OCI-LY7 (cell line): ENCODE measurements around the gene MTFP1. TPM values are rescaled to one million over a fixed set of nuclear protein-coding genes. Genes with fewer than 3 reads are reported as not detected.
"Not testable (repeated sequence)": the region's sequence is repeated elsewhere in the genome, so short reads cannot be mapped to it uniquely, and the experiment has no call there.

Experiments
- BruUV-seq: library from RNA; stranded (reverse); fragments of 400-500 nt; replicated peaks from 2 replicates; lab custom pipeline; 2021; lab: Mats Ljungman, UMichigan
- CTCF ChIA-PET: fragments of 300-600 bp; sonication (Branson Sonifier 250); formaldehyde crosslinking; loops from one replicate; lab custom pipeline; 2022; ENCODE audit warnings: antibody characterized with exemption; ENCODE audit not compliant: unreplicated experiment; lab: Charles Lee
- POLR2A ChIA-PET: fragments of 300-600 bp; sonication (Branson Sonifier 250); formaldehyde crosslinking; loops from one replicate; lab custom pipeline; 2022; ENCODE audit warnings: antibody characterized with exemption; lab: Charles Lee
- DNase-seq: peaks from one replicate; pipeline ENCODE4 v3.0.0-alpha.2; 2015; ENCODE audit warnings: low spot score
- H2AFZ ChIP-seq: fragments of 200-600 bp; sonication (generic), shearing (Covaris generic); 2 replicates; pipeline ENCODE4 v1.6.1; 2014; ENCODE audit warnings: mild to moderate bottlenecking, antibody characterized with exemption, low read length, moderate library complexity
- H3K27ac ChIP-seq: fragments of 200-600 bp; sonication (generic); 2 replicates; pipeline ENCODE4 v1.5.1; 2014; ENCODE audit warnings: mixed run types, low read depth, mild to moderate bottlenecking, moderate library complexity, low read length, inconsistent platforms; ENCODE audit not compliant: poor library complexity, severe bottlenecking
- H3K36me3 ChIP-seq: fragments of 200-600 bp; sonication (generic); 2 replicates; pipeline ENCODE4 v1.6.1; 2014; ENCODE audit warnings: mild to moderate bottlenecking, antibody characterized with exemption, low read length, moderate library complexity, mixed read lengths; ENCODE audit not compliant: insufficient read depth
- H3K4me1 ChIP-seq: fragments of 200-600 bp; sonication (generic); 2 replicates; pipeline ENCODE4 v1.5.1; 2014; ENCODE audit warnings: mild to moderate bottlenecking, low read length; ENCODE audit not compliant: insufficient read depth, poor library complexity, severe bottlenecking
- H3K4me2 ChIP-seq: fragments of 200-600 bp; sonication (generic); 2 replicates; pipeline ENCODE4 v1.6.1; 2014; ENCODE audit warnings: mild to moderate bottlenecking, low read length
- H3K4me3 ChIP-seq: fragments of 200-600 bp; sonication (generic); 2 replicates; pipeline ENCODE4 v1.5.1; 2014; ENCODE audit warnings: mild to moderate bottlenecking, low read depth, low read length; ENCODE audit not compliant: poor library complexity, severe bottlenecking
- H3K79me2 ChIP-seq: fragments of 200-600 bp; sonication (generic); 2 replicates; pipeline ENCODE4 v1.6.1; 2016; ENCODE audit warnings: low read depth, mild to moderate bottlenecking, low read length, moderate library complexity, mixed read lengths; ENCODE audit not compliant: insufficient read depth
- H3K9me2 ChIP-seq: fragments of 200-600 bp; sonication (generic); 2 replicates; pipeline ENCODE4 v1.6.1; 2016; ENCODE audit warnings: mild to moderate bottlenecking, low read length, mixed read lengths; ENCODE audit not compliant: insufficient read depth
- H3K9me3 ChIP-seq: fragments of 200-600 bp; sonication (generic); 2 replicates; pipeline ENCODE4 v1.6.1; 2014; ENCODE audit warnings: mild to moderate bottlenecking, mixed run types, low read length, mixed read lengths
- H4K20me1 ChIP-seq: fragments of 200-600 bp; sonication (generic); 2 replicates; pipeline ENCODE4 v1.6.1; 2014; ENCODE audit warnings: mild to moderate bottlenecking, antibody characterized with exemption, low read length, moderate library complexity, mixed read lengths; ENCODE audit not compliant: insufficient read depth
- EZH2phosphoT487 ChIP-seq: fragments of 200-600 bp; sonication (generic); IDR thresholded peaks from 2 replicates; pipeline ENCODE4 v1.6.1; 2018; ENCODE audit warnings: low read depth, borderline replicate concordance, mild to moderate bottlenecking, mixed run types, antibody characterized with exemption, low read length, moderate library complexity, mixed read lengths
- intact Hi-C: fragments of 100-400 bp; cut with micrococcal nuclease; formaldehyde crosslinking; loops from one replicate; pipeline ENCODE4 v1.10.0; 2022; ENCODE audit not compliant: unreplicated experiment
- total RNA-seq, 2 experiments: library from RNA; depleted of rRNA in 1 of 2; stranded (reverse); fragments of >200 nt in 1 of 2; shearing (Covaris generic) in 1 of 2; gene quantifications; 2 replicates each; pipeline ENCODE4 v1.2.3, GENCODE V29; 2014 to 2022
- TF ChIP-seq, protein P1 (sequence below): fragments of 200-600 bp; sonication (generic); conservative IDR thresholded peaks from 2 replicates; pipeline ENCODE4 v1.5.1; 2014; ENCODE audit warnings: mild to moderate bottlenecking, antibody characterized with exemption, low read length, moderate library complexity, mixed read lengths

The MTFP1 gene
- total RNA-seq, 2 experiments from 2014 or later, result 81.9 to 83.2 TPM

DNA sequence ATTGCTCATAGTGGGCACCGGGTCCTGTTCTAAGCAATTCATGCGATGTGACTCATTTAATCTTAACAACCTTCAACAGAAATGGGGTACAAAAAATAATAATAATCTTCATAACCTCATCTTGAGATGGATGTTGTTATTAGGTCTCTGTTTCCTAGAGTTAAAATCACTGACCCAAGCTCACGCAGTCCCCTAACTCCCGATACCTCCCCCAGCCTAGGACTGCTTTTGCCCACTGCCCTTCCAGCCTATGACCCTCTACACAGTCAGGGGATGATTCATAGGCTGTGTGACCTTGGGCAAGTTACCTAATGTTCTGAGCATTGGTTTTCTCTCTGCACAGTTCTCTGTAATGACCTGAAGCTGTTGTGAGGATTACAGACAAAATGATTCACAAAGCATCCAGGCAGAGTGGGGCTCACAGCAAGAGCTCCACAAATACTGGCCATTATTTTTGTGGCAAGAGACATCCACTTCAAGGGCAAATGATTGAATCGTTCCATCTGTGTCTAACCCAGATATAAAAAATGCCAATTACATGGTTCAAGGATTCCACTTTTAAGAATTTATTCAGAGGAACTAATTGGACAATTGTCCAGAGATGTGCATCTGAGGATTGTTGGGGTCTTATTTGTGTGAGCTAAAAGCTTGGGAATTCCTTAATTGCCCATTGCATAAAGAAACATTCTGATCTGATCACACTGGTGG lies 20.0 kb downstream of the MTFP1 start:
- Histone ChIP-seq H3K27ac (no peak overlapping the region), H3K4me2 (peak overlapping the region; percentile 47; the same call in 1 of the 2 replicates), H3K9me3 (no peaks in the 10 kb centered on the region), H2AFZ (peak overlapping the region; percentile 91; the same call in 1 of the 2 replicates), H3K79me2 (no peaks in the 10 kb centered on the region), H3K4me1 (peaks cover 31% of the 10 kb centered on the region), H3K9me2 (no peaks in the 10 kb centered on the region), H3K36me3 (no peaks in the 10 kb centered on the region), H4K20me1 (no peaks in the 10 kb centered on the region), H3K4me3 (no peak overlapping the region)
- POLR2A ChIA-PET, result interaction anchor here (1.1 to 1.2 kb wide), 2 partner anchors 53 to 263 kb away, joined by 3 read pairs; no protein-coding TSS in a partner anchor
- CTCF ChIA-PET, result interaction anchor here (1.6 kb wide), 1 partner anchor 10 kb away, joined by 5 read pairs; no protein-coding TSS in a partner anchor
- TF ChIP-seq EZH2phosphoT487, result no peak
- TF ChIP-seq, protein P1, sequence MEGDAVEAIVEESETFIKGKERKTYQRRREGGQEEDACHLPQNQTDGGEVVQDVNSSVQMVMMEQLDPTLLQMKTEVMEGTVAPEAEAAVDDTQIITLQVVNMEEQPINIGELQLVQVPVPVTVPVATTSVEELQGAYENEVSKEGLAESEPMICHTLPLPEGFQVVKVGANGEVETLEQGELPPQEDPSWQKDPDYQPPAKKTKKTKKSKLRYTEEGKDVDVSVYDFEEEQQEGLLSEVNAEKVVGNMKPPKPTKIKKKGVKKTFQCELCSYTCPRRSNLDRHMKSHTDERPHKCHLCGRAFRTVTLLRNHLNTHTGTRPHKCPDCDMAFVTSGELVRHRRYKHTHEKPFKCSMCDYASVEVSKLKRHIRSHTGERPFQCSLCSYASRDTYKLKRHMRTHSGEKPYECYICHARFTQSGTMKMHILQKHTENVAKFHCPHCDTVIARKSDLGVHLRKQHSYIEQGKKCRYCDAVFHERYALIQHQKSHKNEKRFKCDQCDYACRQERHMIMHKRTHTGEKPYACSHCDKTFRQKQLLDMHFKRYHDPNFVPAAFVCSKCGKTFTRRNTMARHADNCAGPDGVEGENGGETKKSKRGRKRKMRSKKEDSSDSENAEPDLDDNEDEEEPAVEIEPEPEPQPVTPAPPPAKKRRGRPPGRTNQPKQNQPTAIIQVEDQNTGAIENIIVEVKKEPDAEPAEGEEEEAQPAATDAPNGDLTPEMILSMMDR, result peak; percentile 54; the same call in 1 of the 2 replicates
- no TSS peak for BruUV-seq
- DNase-seq, result no peak
- intact Hi-C loops, result loop anchor here (2.0 kb wide), 1 partner anchor 39 kb away; no protein-coding TSS in a partner anchor

DNA sequence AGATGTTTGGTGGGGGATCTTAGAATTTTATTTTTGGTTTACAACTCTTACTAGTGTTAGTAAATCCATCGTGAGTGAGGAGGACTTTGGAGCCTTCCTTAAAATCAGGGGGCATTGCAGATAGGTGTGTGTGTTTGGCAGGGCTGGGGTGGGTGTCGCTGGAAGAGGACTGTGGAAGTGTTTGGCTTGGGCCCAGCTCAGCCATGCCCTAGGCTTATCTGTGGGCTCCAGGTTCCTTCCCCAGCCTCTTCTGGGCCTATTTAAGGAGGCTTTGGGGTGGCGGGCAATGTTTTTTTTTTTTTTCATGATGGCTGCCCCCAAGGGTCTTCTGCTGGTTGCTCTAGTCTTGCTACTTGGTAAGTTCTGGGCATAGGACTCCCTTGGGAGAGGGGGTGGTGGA lies 22.1 kb downstream of the MTFP1 start:
- H4K20me1 ChIP-seq, result no peaks in the 10 kb centered on the region
- intact Hi-C loops, result no loop called here
- peaks cover 14% of the 10 kb centered on the region for H3K4me1 ChIP-seq
- H3K36me3 ChIP-seq, result no peaks in the 10 kb centered on the region
- TF ChIP-seq EZH2phosphoT487, result no peak
- TF ChIP-seq, protein P1, result no peak
- H3K27ac ChIP-seq, result no peak overlapping the region
- H3K4me3 ChIP-seq, result no peak overlapping the region
- no peaks in the 10 kb centered on the region for H3K9me2 ChIP-seq
- DNase-seq, result no peak
- CTCF ChIA-PET, result no interaction called here
- H3K4me2 ChIP-seq, result no peak overlapping the region
- no peak overlapping the region for H2AFZ ChIP-seq
- no peaks in the 10 kb centered on the region for H3K79me2 ChIP-seq
- no TSS peak for BruUV-seq
- no peaks in the 10 kb centered on the region for H3K9me3 ChIP-seq
- POLR2A ChIA-PET, result no interaction called here

DNA sequence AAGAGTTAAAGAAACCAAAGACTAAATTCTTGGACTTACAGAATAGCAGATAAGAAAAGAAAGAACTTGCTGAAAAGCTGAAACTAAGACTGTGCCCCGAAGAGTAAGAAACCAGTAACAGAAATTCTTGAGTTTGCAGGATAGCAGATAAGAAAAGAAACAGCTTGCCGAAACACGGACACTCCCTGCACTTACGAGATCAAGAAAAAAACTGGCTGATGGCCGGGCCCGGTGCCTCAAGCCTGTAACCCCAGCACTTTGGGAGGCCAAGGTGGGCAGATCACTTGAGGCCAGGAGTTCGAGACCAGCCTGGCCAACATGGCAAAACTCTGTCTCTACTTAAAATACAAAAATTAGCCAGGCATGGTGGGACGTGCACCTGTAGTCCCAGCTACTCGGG lies 25.9 kb downstream of the MTFP1 start:
- H3K4me2 ChIP-seq, CTCF ChIA-PET, H3K9me3 ChIP-seq, POLR2A ChIA-PET, H3K27ac ChIP-seq, H3K4me3 ChIP-seq, BruUV-seq, DNase-seq, intact Hi-C loops, H3K36me3 ChIP-seq, H3K79me2 ChIP-seq, H3K4me1 ChIP-seq, H3K9me2 ChIP-seq, H4K20me1 ChIP-seq, H2AFZ ChIP-seq: not testable (repeated sequence)
